ENCODE results near the gene MISP.

GRCh38 chr19:803686-804418 is 52.9 kb downstream of the MISP start:
- TF ChIP-seq, protein P1, sequence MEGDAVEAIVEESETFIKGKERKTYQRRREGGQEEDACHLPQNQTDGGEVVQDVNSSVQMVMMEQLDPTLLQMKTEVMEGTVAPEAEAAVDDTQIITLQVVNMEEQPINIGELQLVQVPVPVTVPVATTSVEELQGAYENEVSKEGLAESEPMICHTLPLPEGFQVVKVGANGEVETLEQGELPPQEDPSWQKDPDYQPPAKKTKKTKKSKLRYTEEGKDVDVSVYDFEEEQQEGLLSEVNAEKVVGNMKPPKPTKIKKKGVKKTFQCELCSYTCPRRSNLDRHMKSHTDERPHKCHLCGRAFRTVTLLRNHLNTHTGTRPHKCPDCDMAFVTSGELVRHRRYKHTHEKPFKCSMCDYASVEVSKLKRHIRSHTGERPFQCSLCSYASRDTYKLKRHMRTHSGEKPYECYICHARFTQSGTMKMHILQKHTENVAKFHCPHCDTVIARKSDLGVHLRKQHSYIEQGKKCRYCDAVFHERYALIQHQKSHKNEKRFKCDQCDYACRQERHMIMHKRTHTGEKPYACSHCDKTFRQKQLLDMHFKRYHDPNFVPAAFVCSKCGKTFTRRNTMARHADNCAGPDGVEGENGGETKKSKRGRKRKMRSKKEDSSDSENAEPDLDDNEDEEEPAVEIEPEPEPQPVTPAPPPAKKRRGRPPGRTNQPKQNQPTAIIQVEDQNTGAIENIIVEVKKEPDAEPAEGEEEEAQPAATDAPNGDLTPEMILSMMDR (IDR thresholded peaks at IDR 0.05): no peak
- TF ChIP-seq EZH2phosphoT487 (IDR thresholded peaks at IDR 0.05): no peak
- no peak for TF ChIP-seq EZH2 (IDR thresholded peaks at IDR 0.05)

All from neural progenitor cell (in vitro differentiated cells).